RWPE1 (cell line): ENCODE results near the gene CHKB.

Source experiments
- CTCF ChIA-PET: fragments of 350-600 bp; sonication (Branson Sonifier 250); formaldehyde crosslinking; extraction: SDS; loops from one replicate; lab custom pipeline; 2021; lab: Yijun Ruan, JAX
- POLR2A ChIA-PET: fragments of 400-600 bp; formaldehyde crosslinking; extraction: SDS; loops from one replicate; lab custom pipeline; 2020; ENCODE audit warnings: antibody characterized with exemption; ENCODE audit not compliant: low non-redundant PET; lab: Yijun Ruan, JAX
- DNase-seq: peaks from one replicate; pipeline ENCODE4 v3.0.0; 2012; ENCODE audit warnings: low spot score
- H3K27ac ChIP-seq: fragments of 450-650 bp; 2 replicates; pipeline ENCODE4 v1.5.1; 2017
- CTCF ChIP-seq: fragments of 450-650 bp; conservative IDR thresholded peaks from 2 replicates; pipeline ENCODE4 v1.5.1; 2017; ENCODE audit warnings: low read depth, mild to moderate bottlenecking

Gene CHKB

GRCh38 chr22:50551160-50551752, 31.4 kb downstream of the CHKB start:
- POLR2A ChIA-PET = interaction anchor here (0.6 kb wide), 1 partner anchor 20 kb away, joined by 8 read pairs; no protein-coding TSS in a partner anchor
- no peak for TF ChIP-seq CTCF
- DNase-seq = no peak
- H3K27ac ChIP-seq = no peak overlapping the region
- CTCF ChIA-PET = interaction anchor here (0.5 kb wide), 1 partner anchor 26 kb away, joined by 3 read pairs; the partner anchor contains the start of gene SCO2

GRCh38 chr22:50550395-50550794, 32.3 kb downstream of the CHKB start:
- no peak for TF ChIP-seq CTCF
- DNase-seq = no peak
- ChIA-PET POLR2A (interaction anchor here (0.6 kb wide), 1 partner anchor 19 kb away, joined by 8 read pairs; no protein-coding TSS in a partner anchor), CTCF (interaction anchor here (0.5 kb wide), 1 partner anchor 25 kb away, joined by 3 read pairs; the partner anchor contains the start of gene SCO2)
- H3K27ac ChIP-seq = no peak overlapping the region

- POLR2A ChIA-PET = no interaction called here
- CTCF ChIA-PET = no interaction called here
Observed at GRCh38 chr22:50548921-50549790, 33.5 kb downstream of the CHKB start.

GRCh38 chr22:50548040-50548920, 34.4 kb downstream of the CHKB start:
- ChIA-PET POLR2A (no interaction called here), CTCF (interaction anchor here (1.1 kb wide), 1 partner anchor 15 kb away, joined by 3 read pairs; no protein-coding TSS in a partner anchor)
- H3K27ac ChIP-seq = no peak overlapping the region
- DNase-seq = no peak
- TF ChIP-seq CTCF = no peak

More at GRCh38 chr22:50548921-50549790, 33.5 kb downstream of the CHKB start:
- no peak for TF ChIP-seq CTCF
- no peak overlapping the region for H3K27ac ChIP-seq
- no peak for DNase-seq

- no peak for DNase-seq
- H3K27ac ChIP-seq = no peak overlapping the region
- ChIA-PET CTCF (interaction anchor here (1.1 kb wide), 1 partner anchor 16 kb away, joined by 3 read pairs; no protein-coding TSS in a partner anchor), POLR2A (no interaction called here)
- no peak for TF ChIP-seq CTCF
Observed at GRCh38 chr22:50547263-50547985, 35.2 kb downstream of the CHKB start.
